ENCODE data around the gene IMP4. TPM values are rescaled to one million over a fixed set of nuclear protein-coding genes. Genes with fewer than 3 reads are reported as not detected.

Gene IMP4
- total RNA-seq, 1 experiment from 2014 or later: 89.2 TPM

GRCh38 chr2:130380096-130380934, 37.6 kb downstream of the IMP4 start:
- Mint-ChIP-seq H3K36me3 (peaks cover 5% of the 10 kb centered on the region), H3K9me3 (peaks cover 5% of the 10 kb centered on the region; the same call in 1 of the 2 replicates), H3K27me3 (ENCODE audit: low read depth) (peaks cover 7% of the 10 kb centered on the region), H3K4me1 (peaks cover 3% of the 10 kb centered on the region; the same call in 1 of the 2 replicates), H3K4me3 (no peak overlapping the region), H3K27ac (no peak overlapping the region)
- TF ChIP-seq ZNF263 (CRISPR knock-in tag; IDR thresholded peaks at IDR 0.05; ENCODE audit: low read depth) (no peak), NR3C1 (CRISPR knock-in tag; conservative IDR thresholded peaks at IDR 0.05; ENCODE audit: low read depth) (no peak), ZNF425 (CRISPR knock-in tag; conservative IDR thresholded peaks at IDR 0.05) (no peak), TP53 (CRISPR knock-in tag; IDR thresholded peaks at IDR 0.05) (no peak), ZBTB21 (CRISPR knock-in tag; IDR thresholded peaks at IDR 0.05; ENCODE audit: borderline replicate concordance) (no peak), CTCF (IDR thresholded peaks at IDR 0.05) (no peak)
- ChIA-PET CTCF (no interaction called here), POLR2A (no interaction called here)
- DNase-seq (ENCODE audit: low spot score): no peak
- ATAC-seq: no peak

GRCh38 chr2:130381145-130381544, 38.4 kb downstream of the IMP4 start:
- no peak for TF ChIP-seq NR1H2 (CRISPR knock-in tag; IDR thresholded peaks at IDR 0.05)
- no peak for TF ChIP-seq FOXJ3 (CRISPR knock-in tag; IDR thresholded peaks at IDR 0.05; ENCODE audit: borderline replicate concordance)
- TF ChIP-seq ZNF281 (CRISPR knock-in tag; IDR thresholded peaks at IDR 0.05): no peak
- ChIA-PET CTCF (interaction anchor here (1.0 to 1.1 kb wide), 2 partner anchors 8 to 10 kb away, joined by 3 read pairs; no protein-coding TSS in a partner anchor), POLR2A (no interaction called here)
- Mint-ChIP-seq H3K4me3 (no peak overlapping the region), H3K36me3 (peaks cover under 1% of the 10 kb centered on the region), H3K27ac (no peak overlapping the region), H3K4me1 (peaks cover 3% of the 10 kb centered on the region; the same call in 1 of the 2 replicates), H3K9me3 (peaks cover 5% of the 10 kb centered on the region; the same call in 1 of the 2 replicates), H3K27me3 (ENCODE audit: low read depth) (peaks cover 7% of the 10 kb centered on the region)
- ATAC-seq (no peak), DNase-seq (ENCODE audit: low spot score) (no peak)

GRCh38 chr2:130381619-130382018, 38.9 kb downstream of the IMP4 start:
- ChIA-PET CTCF (interaction anchor here (1.0 to 1.1 kb wide), 2 partner anchors 9 kb away, joined by 3 read pairs; no protein-coding TSS in a partner anchor), POLR2A (no interaction called here)
- no peak for ATAC-seq
- H3K4me3 Mint-ChIP-seq: no peak overlapping the region
- H3K36me3 Mint-ChIP-seq: no peaks in the 10 kb centered on the region
- no peak for DNase-seq (ENCODE audit: low spot score)
- peaks cover 3% of the 10 kb centered on the region for H3K4me1 Mint-ChIP-seq
- peaks cover 5% of the 10 kb centered on the region; the same call in 1 of the 2 replicates for H3K9me3 Mint-ChIP-seq
- no peak overlapping the region for H3K27ac Mint-ChIP-seq
- H3K27me3 Mint-ChIP-seq (ENCODE audit: low read depth): peaks cover 7% of the 10 kb centered on the region
- TF ChIP-seq TCF7 (CRISPR knock-in tag; IDR thresholded peaks at IDR 0.05; ENCODE audit: low read depth): no peak
- no peak for TF ChIP-seq E2F5 (CRISPR knock-in tag; IDR thresholded peaks at IDR 0.05)
- no peak for TF ChIP-seq AFF4 (CRISPR knock-in tag; IDR thresholded peaks at IDR 0.05; ENCODE audit: borderline replicate concordance)
- no peak for TF ChIP-seq GABPB1 (CRISPR knock-in tag; IDR thresholded peaks at IDR 0.05)
- TF ChIP-seq ZNF232 (CRISPR knock-in tag; IDR thresholded peaks at IDR 0.05): no peak
- TF ChIP-seq IRF2 (CRISPR knock-in tag; IDR thresholded peaks at IDR 0.05; ENCODE audit: borderline replicate concordance, low read depth): no peak
- no peak for TF ChIP-seq ZBTB43 (CRISPR knock-in tag; IDR thresholded peaks at IDR 0.05)
- TF ChIP-seq NFYB (CRISPR knock-in tag; conservative IDR thresholded peaks at IDR 0.05; ENCODE audit: low read depth): no peak

Data from WTC11 (cell line).